Tibial nerve (tissue), 3 donors: Measurements from ENCODE around the gene RANBP9.

Source experiments
- CTCF ChIP-seq, 5 experiments: fragments of 200-600 bp in 3 of 5; fragments of 450-650 bp in 2 of 5; sonication (generic) in 3 of 5; IDR thresholded peaks; one replicate each; pipeline ENCODE4 v1.5.1; 2016 to 2019; ENCODE audit warnings: antibody characterized with exemption in 5 of 5, mild to moderate bottlenecking in 3 of 5, moderate library complexity in 2 of 5
- POLR2A ChIP-seq, 2 donors: fragments of 450-650 bp; IDR thresholded peaks; one replicate each; pipeline ENCODE4 v1.6.1; 2017; ENCODE audit warnings: antibody characterized with exemption in 2 of 2, mild to moderate bottlenecking in 2 of 2, moderate library complexity in 2 of 2

GRCh38 chr6:13687917-13688351, 23.7 kb downstream of the RANBP9 start:
- TF ChIP-seq POLR2A (IDR thresholded peaks at IDR 0.05) (no peak), CTCF (IDR thresholded peaks at IDR 0.05) (no peak)
